ENCODE data around the gene SRSF4.
"Not testable (repeated sequence)": the region's sequence is repeated elsewhere in the genome, so short reads cannot be mapped to it uniquely, and the experiment has no call there.

The SRSF4 gene

GRCh38 chr1:29162476-29163138 is 19.1 kb downstream of the SRSF4 start:
- DNase-seq (ENCODE audit: low read depth): no peak

GRCh38 chr1:29162025-29162424 is 19.7 kb downstream of the SRSF4 start:
- no peak for DNase-seq (ENCODE audit: low read depth)

DNA sequence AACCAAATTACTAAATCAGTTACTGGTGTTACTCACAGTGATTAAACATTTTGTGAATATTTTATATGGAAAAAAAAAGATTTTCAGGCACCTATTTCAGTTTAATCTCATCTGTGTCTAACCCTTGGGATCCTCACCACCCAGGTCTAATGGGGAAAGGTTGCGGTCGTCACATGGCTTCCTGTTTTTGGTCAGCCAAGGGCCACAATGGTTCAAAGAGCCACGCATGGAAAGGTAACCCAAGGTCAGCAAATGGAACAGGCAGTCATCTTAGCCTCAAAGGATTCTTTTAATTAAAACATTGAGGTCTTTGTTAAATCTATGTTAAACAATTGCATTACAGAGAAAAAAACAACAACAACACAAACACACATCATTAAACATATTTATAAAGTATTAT is 21.9 kb downstream of the SRSF4 start:
- DNase-seq (ENCODE audit: low read depth): no peak

GRCh38 chr1:29157269-29157601 is 24.5 kb downstream of the SRSF4 start:
- no peak for DNase-seq (ENCODE audit: low read depth)

- no peak for DNase-seq (ENCODE audit: low read depth)
These were observed 25.0 kb downstream of the SRSF4 start for GRCh38 chr1:29156543-29157268.

DNA sequence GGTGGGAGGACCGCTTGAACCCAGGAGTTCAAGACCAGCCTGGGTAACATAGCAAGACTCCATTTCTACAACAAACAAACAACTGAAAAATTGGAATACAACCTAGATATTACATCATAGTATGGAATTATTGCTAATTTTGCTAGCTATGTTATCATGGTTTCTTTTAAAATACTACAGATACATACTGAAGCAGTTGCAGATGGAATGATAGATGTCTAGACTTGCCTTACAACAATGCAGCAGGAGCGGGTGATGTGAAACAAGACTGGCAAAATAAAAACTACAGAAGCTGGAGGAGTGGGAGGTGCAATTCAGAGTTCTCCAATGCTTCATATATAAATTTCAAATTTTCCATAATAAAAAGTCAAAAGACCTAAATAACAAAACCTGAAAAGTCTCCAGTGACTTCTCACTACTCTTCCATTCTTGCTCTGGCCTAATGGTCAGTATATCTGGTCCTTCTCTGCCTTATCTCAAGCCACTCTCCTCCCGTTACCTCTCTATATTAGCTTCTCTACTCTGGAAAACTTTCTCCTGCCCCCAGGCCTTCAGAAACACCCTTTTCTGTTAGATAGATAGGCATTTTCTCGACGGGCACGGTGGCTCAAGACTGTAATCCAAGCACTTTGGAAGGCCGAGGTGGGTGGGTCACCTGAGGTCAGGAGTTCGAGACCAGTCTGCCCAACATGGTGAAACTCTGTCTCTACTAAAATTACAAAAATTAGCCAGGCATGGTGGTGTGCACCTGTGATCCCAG is 29.5 kb downstream of the SRSF4 start:
- DNase-seq (ENCODE audit: low read depth): no peak

- DNase-seq (ENCODE audit: low read depth): not testable (repeated sequence)
These were observed 31.4 kb downstream of the SRSF4 start for GRCh38 chr1:29150346-29150745.

GRCh38 chr1:29148656-29149491 is 32.8 kb downstream of the SRSF4 start:
- DNase-seq (ENCODE audit: low read depth): no peak

- DNase-seq (ENCODE audit: low read depth): no peak
These were observed 35.8 kb downstream of the SRSF4 start for GRCh38 chr1:29145739-29146437.

DNA sequence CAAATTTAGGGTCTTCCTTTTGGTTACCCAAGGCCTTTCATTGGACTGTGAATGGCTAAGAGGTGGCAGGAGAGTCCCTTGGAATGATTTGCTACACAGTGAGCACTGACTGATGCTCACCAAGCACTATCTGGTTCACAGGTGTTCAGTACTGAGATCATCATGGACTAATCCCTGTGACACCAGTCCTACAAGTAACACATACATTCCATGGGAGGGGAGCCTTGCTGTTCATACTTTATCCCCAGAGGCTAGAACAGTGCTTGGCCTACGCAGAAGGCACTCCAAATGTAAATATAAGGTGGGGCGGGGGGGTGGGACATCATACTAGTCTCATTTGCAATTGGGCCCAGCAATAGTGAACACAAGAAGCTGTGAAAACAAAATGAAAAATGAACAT is 37.5 kb downstream of the SRSF4 start:
- no peak for DNase-seq (ENCODE audit: low read depth)

GRCh38 chr1:29142714-29143113 is 39.0 kb downstream of the SRSF4 start:
- DNase-seq (ENCODE audit: low read depth): no peak

- no peak for DNase-seq (ENCODE audit: low read depth)
These were observed 45.2 kb downstream of the SRSF4 start for GRCh38 chr1:29136391-29136915.

GRCh38 chr1:29134695-29135028 is 47.0 kb downstream of the SRSF4 start:
- no peak for DNase-seq (ENCODE audit: low read depth)

DNA sequence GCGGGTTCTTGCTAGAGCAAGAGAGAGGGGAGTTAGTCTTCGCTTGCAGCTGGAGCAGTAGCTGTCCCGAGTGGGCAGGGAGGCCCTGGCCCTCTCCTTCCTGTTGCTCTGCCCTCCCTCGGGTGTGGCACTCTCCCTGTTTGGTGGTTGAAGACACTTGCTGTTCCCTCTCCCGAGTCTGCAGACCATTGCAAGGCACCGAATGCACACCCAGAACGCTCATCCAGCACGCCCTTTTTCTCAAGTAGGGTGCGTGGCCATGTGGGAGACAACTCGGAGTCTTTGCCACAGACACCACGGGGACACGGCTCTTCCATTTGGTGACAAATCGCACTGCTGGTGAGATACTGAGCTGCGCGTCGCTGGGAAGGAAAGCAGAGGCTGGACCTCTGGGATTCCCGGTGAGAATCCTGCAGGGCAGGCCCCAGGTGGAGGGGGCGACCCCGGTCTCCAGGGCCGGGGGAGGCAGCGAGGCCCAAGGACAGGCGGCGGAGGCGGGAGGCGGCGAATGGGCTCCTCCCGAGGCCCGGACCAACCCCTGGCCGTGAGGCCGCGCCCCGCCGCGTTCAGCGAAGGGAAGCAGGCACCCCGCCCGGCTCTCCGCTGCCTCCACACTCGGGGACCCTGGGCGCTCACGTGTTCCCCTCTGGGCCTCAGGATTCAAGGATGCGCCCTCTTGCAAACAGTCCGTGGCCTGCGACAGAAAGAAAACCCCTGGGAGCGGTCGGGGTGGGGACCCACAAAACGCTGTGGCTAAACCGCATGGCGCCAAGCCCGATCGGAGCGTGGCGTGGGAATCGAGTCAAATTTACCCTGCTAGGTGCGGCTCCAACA is 47.6 kb downstream of the SRSF4 start:
- DNase-seq (ENCODE audit: low read depth): no peak

DNA sequence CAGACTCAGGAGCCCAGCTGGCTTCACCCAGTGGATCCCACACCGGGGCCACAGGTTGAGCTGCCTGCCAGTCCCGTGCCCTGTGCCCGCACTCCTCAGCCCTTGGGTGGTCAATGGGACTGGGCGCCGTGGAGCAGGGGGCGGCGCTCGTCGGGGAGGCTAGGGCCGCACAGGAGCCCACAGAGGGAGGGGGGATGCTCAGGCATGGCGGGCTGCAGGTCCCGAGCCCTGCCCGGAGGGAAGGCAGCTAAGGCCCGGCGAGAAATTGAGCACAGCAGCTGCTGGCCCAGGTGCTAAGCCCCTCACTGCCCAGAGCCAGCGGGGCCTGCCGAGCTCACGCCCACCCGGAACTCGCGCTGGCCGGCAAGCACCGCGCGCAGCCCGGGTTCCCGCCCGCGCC is 50.6 kb downstream of the SRSF4 start:
- DNase-seq (ENCODE audit: low read depth): not testable (repeated sequence)

- no peak for DNase-seq (ENCODE audit: low read depth)
These were observed 51.8 kb downstream of the SRSF4 start for GRCh38 chr1:29129916-29130315.

DNA sequence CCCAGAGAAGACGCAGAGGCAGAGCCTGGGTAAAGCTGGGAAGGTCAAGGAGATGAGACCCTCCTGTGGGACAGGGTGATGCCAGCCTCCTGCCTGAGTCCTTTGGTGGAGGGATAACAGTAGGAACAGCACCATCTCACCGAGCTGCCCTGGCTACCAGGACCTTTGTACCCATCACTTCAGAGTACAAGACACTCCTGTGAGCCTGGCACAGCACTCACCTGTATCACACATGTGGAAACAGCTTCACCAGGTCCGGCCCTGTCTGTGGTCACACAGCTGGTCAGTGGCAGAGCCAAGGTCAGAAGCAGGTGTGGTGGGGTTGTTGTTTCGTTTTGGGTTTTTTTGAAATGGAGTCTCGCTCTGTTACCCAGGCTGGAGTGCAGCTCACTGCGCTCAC is 53.0 kb downstream of the SRSF4 start:
- no peak for DNase-seq (ENCODE audit: low read depth)

DNA sequence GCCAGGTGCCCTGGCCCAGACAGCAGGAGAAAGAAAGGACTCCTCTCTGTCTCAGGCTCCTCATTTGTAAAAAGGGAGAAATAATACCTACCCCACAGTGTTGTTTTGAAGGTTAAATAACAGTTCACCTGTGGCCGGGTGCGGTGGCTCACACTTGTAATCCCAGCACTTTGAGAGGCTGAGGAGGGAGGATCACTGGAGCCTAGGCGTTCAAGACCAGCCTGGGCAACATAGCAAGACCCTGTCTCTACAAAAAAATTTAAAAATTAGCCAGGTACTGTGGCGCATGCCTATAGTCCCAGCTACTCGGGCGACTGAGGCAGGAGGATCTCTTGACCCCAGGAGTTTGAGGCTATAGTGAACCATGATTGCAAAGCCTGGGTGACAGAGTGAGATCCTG is 55.5 kb downstream of the SRSF4 start:
- no peak for DNase-seq (ENCODE audit: low read depth)

GRCh38 chr1:29125788-29126187 is 55.9 kb downstream of the SRSF4 start:
- DNase-seq (ENCODE audit: low read depth): no peak

- no peak for DNase-seq (ENCODE audit: low read depth)
These were observed 56.5 kb downstream of the SRSF4 start for GRCh38 chr1:29125237-29125641.

All from activated gamma-delta T cell treated with anti-CD3 and anti-CD28 coated beads, Interleukin-2, amount 50 U/mL, for 16 hours (primary cell).